B cell (primary cell): ENCODE results near the gene ZNF507. TPM values are rescaled to one million over a fixed set of nuclear protein-coding genes. Genes with fewer than 3 reads are reported as not detected.

Experiments used
- ATAC-seq: fragments of 200-7000 bp; cut with Tn5 transposase; one replicate; pipeline ENCODE4 v1.10.0; 2021; ENCODE audit warnings: low read depth, mild to moderate bottlenecking, moderate number of reproducible peaks, moderate library complexity
- CTCF ChIA-PET: fragments of 350-600 bp; sonication (Branson Sonifier 250); formaldehyde crosslinking; loops from one replicate; lab custom pipeline; 2021; ENCODE audit warnings: antibody characterized with exemption, inconsistent platforms; lab: Charles Lee
- POLR2A ChIA-PET: fragments of 350-600 bp; sonication (Branson Sonifier 250); formaldehyde crosslinking; loops from one replicate; lab custom pipeline; 2021; ENCODE audit warnings: antibody characterized with exemption; lab: Charles Lee
- DNase-seq: peaks from one replicate; pipeline ENCODE4 v3.0.0; 2013
- H2AFZ ChIP-seq: 2 replicates; pipeline ENCODE4 v1.6.1; 2012; ENCODE audit warnings: mild to moderate bottlenecking, low read depth, low read length; ENCODE audit not compliant: insufficient read depth, poor library complexity, severe bottlenecking
- H3K27ac ChIP-seq, 2 donors: 1 replicate in 1 of 2; 2 replicates in 1 of 2; pipeline ENCODE4 v1.5.1; 2012 to 2013; ENCODE audit warnings: low read length in 2 of 2, mild to moderate bottlenecking in 2 of 2, moderate library complexity in 1 of 2
- H3K27me3 ChIP-seq, 4 experiments: fragments of 200-600 bp in 1 of 4; sonication (generic) in 1 of 4; replicated peaks in 1 of 4; 1 replicate in 2 of 4; 2 replicates in 2 of 4; pipeline versions ENCODE4 v1.6.1 to v1.7.0; 2013 to 2016; ENCODE audit warnings: low read length in 3 of 4, mild to moderate bottlenecking in 2 of 4, mixed read lengths in 1 of 4, moderate library complexity in 1 of 4; ENCODE audit not compliant: insufficient read depth in 4 of 4, control insufficient read depth in 3 of 4; ENCODE audit errors: control extremely low read depth in 1 of 4
- H3K36me3 ChIP-seq, 2 experiments: replicated peaks in 1 of 2; 1 replicate in 1 of 2; 2 replicates in 1 of 2; pipeline versions ENCODE4 v1.6.1 to v1.7.1; 2013; ENCODE audit warnings: low read length in 1 of 2; ENCODE audit not compliant: insufficient read depth in 2 of 2, control insufficient read depth in 1 of 2; ENCODE audit errors: control extremely low read depth in 1 of 2, extremely low read depth in 1 of 2
- H3K4me1 ChIP-seq, 2 donors: fragments of 200-600 bp in 1 of 2; sonication (generic) in 1 of 2; 1 replicate in 1 of 2; 2 replicates in 1 of 2; pipeline versions ENCODE4 v1.5.1 to v1.6.1; 2013 to 2017; ENCODE audit warnings: low read length in 2 of 2; ENCODE audit not compliant: control insufficient read depth in 2 of 2, insufficient read depth in 2 of 2
- H3K4me2 ChIP-seq: replicated peaks from 2 replicates; pipeline ENCODE3; 2012; ENCODE audit warnings: mild to moderate bottlenecking, low read depth, low read length; ENCODE audit not compliant: poor library complexity, severe bottlenecking
- H3K4me3 ChIP-seq, 5 experiments: fragments of 200-600 bp in 1 of 5; sonication (generic) in 1 of 5; 1 replicate in 3 of 5; 2 replicates in 2 of 5; pipeline versions ENCODE4 v1.5.1 to v1.7.0; 2011 to 2016; ENCODE audit warnings: low read length in 4 of 5, mild to moderate bottlenecking in 4 of 5, low read depth in 2 of 5, control low read depth in 1 of 5, moderate library complexity in 1 of 5; ENCODE audit not compliant: insufficient read depth in 1 of 5; ENCODE audit errors: control extremely low read depth in 1 of 5, extremely low read depth in 1 of 5
- H3K79me2 ChIP-seq: fragments of 200-600 bp; sonication (generic); one replicate; pipeline ENCODE4 v1.6.0; 2016; ENCODE audit warnings: low read length; ENCODE audit not compliant: control insufficient read depth, insufficient read depth
- H3K9ac ChIP-seq: fragments of 200-600 bp; sonication (generic); 2 replicates; pipeline ENCODE4 v1.6.1; 2017; ENCODE audit warnings: mild to moderate bottlenecking, low read length, moderate library complexity
- H3K9me3 ChIP-seq, 3 donors: one replicate each; pipeline versions ENCODE4 v1.6.1 to v1.7.1; 2013; ENCODE audit warnings: low read length in 2 of 3; ENCODE audit not compliant: control insufficient read depth in 2 of 3, insufficient read depth in 1 of 3; ENCODE audit errors: control extremely low read depth in 1 of 3
- H4K20me1 ChIP-seq: 2 replicates; pipeline ENCODE4 v1.6.0; 2012; ENCODE audit warnings: mild to moderate bottlenecking, low read length; ENCODE audit not compliant: insufficient read depth, control insufficient read depth, poor library complexity, severe bottlenecking
- H3K27ac Mint-ChIP-seq: one replicate; pipeline ENCODE4 v1.8.0; 2021; ENCODE audit warnings: mixed read lengths
- H3K27me3 Mint-ChIP-seq: one replicate; pipeline ENCODE4 v1.8.0; 2021; ENCODE audit warnings: mixed read lengths
- H3K4me1 Mint-ChIP-seq: one replicate; pipeline ENCODE4 v1.8.0; 2021; ENCODE audit warnings: mixed read lengths
- H3K4me3 Mint-ChIP-seq: one replicate; pipeline ENCODE4 v1.8.0; 2021; ENCODE audit warnings: mixed read lengths
- H3K9me3 Mint-ChIP-seq: one replicate; pipeline ENCODE4 v1.8.0; 2022; ENCODE audit warnings: mixed read lengths; ENCODE audit not compliant: insufficient read depth
- EZH2 ChIP-seq: IDR thresholded peaks from 2 replicates; pipeline ENCODE4 v1.6.1; 2012; ENCODE audit warnings: borderline replicate concordance, low read depth, mild to moderate bottlenecking, moderate library complexity, low read length; ENCODE audit not compliant: insufficient read depth, poor library complexity, severe bottlenecking
- WGBS: methylation state at CpG from one replicate; pipeline ENCODE4 v1.1.5; 2013; ENCODE audit warnings: missing lambda C conversion rate; ENCODE audit not compliant: insufficient coverage; 5-methylcytosine and 5-hydroxymethylcytosine counted together
- intact Hi-C: fragments of 100-400 bp; cut with micrococcal nuclease; formaldehyde crosslinking; loops from one replicate; pipeline ENCODE4 v1.10.0; 2022
- polyA plus RNA-seq: library from polyadenylated mRNA; depleted of rRNA; stranded (reverse); fragments of >200 nt; gene quantifications from 2 replicates; pipeline ENCODE4 v1.2.3, GENCODE V29; 2012
- total RNA-seq, 2 donors: library from RNA; stranded (reverse); fragments of 120-200 nt in 1 of 2; gene quantifications; 1 replicate in 1 of 2; 2 replicates in 1 of 2; pipeline versions ENCODE4 v1.2.3 to v1.2.4, GENCODE V29; 2013 to 2022
- TF ChIP-seq, protein P1 (sequence below): fragments of 200-600 bp; IDR thresholded peaks from one replicate; pipeline ENCODE4 v1.8.0; 2022; ENCODE audit warnings: antibody characterized with exemption, mild to moderate bottlenecking

The ZNF507 gene
- total and polyA plus RNA-seq, 2 donors (not counting 1 experiment from before 2014, with no cell fraction given): 13.6 to 38.6 TPM

DNA sequence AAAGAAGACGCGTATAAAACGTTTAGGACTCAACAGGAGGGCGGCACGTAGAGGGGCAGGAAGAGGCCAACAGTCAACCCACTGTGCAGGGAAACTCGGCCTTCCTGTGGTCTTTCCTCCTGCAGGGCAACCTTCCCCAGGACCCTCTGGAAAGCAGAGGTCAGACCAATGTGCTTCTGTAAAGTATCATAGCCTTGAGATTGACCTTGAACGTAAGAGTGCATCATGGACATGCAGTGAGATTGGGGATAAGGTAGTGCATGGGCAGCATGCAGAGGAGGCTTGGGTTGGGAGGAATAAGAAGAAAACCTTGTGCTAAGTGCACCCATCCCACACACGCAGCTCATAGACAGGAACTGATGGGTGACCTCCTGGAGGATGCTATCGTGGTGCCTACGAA, 34.0 kb upstream of the ZNF507 start:
- Histone ChIP-seq H4K20me1 (no peaks in the 10 kb centered on the region), H3K9me3 (peaks cover 0 to 4% (median 0%) of the 10 kb centered on the region in 3 donors), H3K4me3 (no peak overlapping the region), H3K4me1 (no peaks in the 10 kb centered on the region), H3K27ac (no peak overlapping the region), H3K9ac (no peak overlapping the region), H2AFZ (no peak overlapping the region), H3K4me2 (no peak overlapping the region), H3K36me3 (no peaks in the 10 kb centered on the region), H3K79me2 (no peaks in the 10 kb centered on the region), H3K27me3 (peaks cover 0 to 15% (median 0%) of the 10 kb centered on the region in 4 experiments)
- TF ChIP-seq, protein P1, sequence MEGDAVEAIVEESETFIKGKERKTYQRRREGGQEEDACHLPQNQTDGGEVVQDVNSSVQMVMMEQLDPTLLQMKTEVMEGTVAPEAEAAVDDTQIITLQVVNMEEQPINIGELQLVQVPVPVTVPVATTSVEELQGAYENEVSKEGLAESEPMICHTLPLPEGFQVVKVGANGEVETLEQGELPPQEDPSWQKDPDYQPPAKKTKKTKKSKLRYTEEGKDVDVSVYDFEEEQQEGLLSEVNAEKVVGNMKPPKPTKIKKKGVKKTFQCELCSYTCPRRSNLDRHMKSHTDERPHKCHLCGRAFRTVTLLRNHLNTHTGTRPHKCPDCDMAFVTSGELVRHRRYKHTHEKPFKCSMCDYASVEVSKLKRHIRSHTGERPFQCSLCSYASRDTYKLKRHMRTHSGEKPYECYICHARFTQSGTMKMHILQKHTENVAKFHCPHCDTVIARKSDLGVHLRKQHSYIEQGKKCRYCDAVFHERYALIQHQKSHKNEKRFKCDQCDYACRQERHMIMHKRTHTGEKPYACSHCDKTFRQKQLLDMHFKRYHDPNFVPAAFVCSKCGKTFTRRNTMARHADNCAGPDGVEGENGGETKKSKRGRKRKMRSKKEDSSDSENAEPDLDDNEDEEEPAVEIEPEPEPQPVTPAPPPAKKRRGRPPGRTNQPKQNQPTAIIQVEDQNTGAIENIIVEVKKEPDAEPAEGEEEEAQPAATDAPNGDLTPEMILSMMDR: no peak
- no peak for TF ChIP-seq EZH2
- ChIA-PET POLR2A (no interaction called here), CTCF (no interaction called here)
- intact Hi-C loops: no loop called here
- no peaks in the 10 kb centered on the region for H3K4me1 Mint-ChIP-seq
- H3K4me3 Mint-ChIP-seq: no peak overlapping the region
- WGBS: 82% methylated on average over 9 of the region's 10 CpGs
- peaks cover 43% of the 10 kb centered on the region for H3K27me3 Mint-ChIP-seq
- no peak for ATAC-seq
- H3K9me3 Mint-ChIP-seq: no peaks in the 10 kb centered on the region
- DNase-seq: no peak
- H3K27ac Mint-ChIP-seq: no peak overlapping the region

DNA sequence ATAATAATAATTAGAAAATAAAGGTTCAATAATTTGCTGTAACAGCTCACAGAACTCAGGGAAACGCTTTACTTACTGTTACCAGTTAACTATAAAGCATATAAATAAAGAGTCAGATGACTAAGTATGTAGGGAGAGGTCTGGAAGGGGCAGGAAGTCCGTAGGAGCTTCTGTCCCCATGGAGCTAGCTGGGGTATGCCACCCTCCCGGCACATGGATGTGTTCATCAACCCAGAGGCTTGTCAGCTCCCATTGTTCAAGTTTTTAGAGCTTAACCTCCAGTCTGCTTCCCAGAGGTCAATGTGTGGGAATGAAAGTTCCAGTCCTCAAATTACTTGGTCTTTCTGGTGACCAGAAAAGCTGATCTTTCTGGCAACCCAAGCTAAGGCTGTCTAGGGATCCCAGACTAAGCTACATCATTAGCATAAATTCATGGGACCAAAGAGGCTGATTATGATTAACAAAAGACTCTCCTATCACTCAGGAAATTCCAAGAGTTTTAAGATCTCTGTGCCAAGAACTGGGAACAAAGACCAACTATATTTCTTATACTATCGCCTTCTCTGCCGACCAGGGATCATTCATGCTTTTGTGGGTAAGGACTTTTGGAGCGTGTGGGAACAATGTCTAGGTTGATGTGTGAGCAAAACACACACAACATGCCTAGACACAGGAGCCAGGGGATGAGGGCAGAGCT, 31.7 kb upstream of the ZNF507 start:
- no peak overlapping the region for H2AFZ ChIP-seq
- intact Hi-C loops: no loop called here
- no peak overlapping the region for H3K9ac ChIP-seq
- ChIA-PET CTCF (no interaction called here), POLR2A (no interaction called here)
- DNase-seq (no peak), ATAC-seq (no peak)
- Mint-ChIP-seq H3K9me3 (no peaks in the 10 kb centered on the region), H3K27me3 (peaks cover 29% of the 10 kb centered on the region), H3K4me1 (no peaks in the 10 kb centered on the region), H3K27ac (no peak overlapping the region), H3K4me3 (no peak overlapping the region)
- peaks cover 0 to 6% (median 0%) of the 10 kb centered on the region in 4 experiments for H3K27me3 ChIP-seq
- no peaks in the 10 kb centered on the region for H3K36me3 ChIP-seq
- H3K4me3 ChIP-seq: no peak overlapping the region
- H4K20me1 ChIP-seq: no peaks in the 10 kb centered on the region
- H3K27ac ChIP-seq: no peak overlapping the region
- TF ChIP-seq, protein P1: no peak
- no peak for TF ChIP-seq EZH2
- H3K79me2 ChIP-seq: no peaks in the 10 kb centered on the region
- H3K9me3 ChIP-seq: no peaks in the 10 kb centered on the region
- no peaks in the 10 kb centered on the region for H3K4me1 ChIP-seq
- H3K4me2 ChIP-seq: no peak overlapping the region
- 40% methylated on average over 1 of the region's 6 CpGs for WGBS
